NCI-H345 (cell line): Measurements from ENCODE around the gene ASIC3.

Experiments
- DNase-seq: peaks from one replicate; lab custom pipeline; 2025; lab: John Stamatoyannopoulos, UW

The ASIC3 gene

DNA sequence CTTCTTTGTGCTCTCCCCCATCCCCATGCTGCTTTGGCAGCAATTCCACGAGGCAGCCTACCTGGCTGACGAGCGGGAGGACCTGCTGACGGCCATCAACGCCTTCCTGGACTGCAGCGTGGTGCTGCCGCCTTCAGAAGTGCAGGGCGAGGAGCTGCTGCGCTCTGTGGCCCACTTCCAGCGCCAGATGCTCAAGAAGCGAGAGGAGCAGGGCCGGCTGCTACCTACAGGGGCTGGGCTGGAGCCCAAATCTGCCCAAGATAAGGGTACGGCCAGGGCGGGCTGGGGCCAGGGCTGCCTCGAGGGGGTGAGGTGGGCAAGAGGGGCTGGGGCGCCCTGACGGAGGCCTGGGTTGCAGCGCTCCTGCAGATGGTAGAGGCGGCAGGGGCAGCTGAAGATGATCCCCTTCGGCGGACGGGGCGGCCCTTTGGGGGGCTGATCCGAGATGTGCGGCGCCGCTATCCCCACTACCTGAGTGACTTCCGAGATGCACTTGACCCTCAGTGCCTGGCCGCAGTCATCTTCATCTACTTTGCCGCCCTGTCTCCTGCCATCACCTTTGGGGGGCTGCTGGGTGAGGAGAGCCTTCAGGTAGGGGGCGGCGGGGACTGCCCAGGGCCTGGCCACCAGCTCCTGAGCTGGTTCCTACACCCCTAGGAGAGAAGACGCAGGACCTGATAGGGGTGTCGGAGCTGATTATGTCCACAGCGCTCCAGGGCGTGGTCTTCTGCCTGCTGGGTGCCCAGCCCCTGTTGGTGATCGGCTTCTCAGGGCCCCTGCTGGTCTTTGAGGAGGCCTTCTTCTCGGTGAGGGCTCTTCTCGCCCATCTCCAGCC is 22.9 kb downstream of the ASIC3 start:
- no peak for DNase-seq

DNA sequence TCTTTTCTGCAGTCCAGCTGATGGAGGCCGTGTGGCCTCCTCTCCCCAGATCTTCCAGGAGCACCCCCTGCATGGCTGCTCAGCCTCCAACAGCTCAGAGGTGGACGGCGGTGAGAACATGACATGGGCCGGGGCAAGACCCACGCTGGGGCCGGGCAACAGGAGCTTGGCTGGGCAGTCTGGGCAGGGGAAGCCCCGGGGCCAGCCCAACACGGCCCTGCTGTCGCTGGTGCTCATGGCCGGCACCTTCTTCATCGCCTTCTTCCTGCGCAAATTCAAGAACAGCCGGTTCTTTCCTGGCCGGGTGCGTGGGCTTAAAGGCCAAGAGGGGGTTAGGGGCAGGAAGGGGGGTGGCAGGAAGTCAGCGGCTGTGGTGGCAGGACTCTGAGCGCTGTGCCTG is 25.7 kb downstream of the ASIC3 start:
- no peak for DNase-seq

DNA sequence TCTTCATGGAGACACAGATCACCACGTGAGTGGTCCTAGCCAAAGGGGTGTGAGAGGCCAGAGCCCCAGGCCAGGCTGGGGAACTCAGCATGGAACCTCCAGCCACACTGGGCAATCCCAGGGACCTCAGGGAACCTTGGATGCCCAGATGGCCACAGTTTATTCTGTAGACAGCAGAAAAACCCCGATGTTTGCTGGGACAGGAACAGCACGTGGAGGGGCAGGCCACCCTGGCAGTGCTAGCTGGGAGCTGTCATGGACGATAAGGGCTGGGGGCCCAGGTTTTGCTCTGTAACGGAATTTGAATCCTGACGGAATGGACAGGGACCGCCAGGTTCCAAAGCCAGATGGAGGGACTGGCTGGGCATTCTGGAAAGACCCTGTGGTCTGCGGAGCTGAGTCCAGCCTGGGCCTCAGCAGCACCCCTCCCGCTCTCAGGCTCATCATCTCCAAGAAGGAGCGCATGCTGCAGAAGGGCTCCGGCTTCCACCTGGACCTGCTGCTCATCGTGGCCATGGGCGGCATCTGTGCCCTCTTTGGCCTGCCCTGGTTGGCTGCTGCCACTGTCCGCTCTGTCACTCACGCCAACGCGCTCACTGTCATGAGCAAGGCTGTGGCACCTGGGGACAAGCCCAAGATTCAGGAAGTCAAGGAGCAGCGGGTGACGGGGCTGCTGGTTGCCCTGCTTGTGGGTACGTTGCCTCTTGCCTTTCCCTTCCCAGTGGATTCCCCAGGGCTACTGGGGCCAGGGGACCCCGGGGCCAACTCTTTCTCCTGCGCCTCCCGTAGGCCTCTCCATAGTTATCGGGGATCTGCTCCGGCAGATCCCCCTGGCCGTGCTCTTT is 26.7 kb downstream of the ASIC3 start:
- DNase-seq: no peak

DNA sequence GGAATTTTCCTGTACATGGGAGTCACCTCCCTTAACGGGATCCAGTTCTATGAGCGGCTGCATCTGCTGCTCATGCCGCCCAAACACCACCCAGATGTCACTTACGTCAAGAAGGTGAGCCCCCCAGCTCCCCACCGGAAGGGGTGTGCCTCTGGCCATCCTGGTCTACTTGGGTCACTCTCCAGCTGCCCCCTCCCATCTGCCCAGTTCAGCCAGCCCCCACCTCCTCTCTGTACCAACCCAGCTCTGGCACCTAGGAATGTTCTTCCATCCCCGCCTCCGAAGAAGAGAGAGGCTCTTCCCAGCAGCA is 27.3 kb downstream of the ASIC3 start:
- no peak for DNase-seq

DNA sequence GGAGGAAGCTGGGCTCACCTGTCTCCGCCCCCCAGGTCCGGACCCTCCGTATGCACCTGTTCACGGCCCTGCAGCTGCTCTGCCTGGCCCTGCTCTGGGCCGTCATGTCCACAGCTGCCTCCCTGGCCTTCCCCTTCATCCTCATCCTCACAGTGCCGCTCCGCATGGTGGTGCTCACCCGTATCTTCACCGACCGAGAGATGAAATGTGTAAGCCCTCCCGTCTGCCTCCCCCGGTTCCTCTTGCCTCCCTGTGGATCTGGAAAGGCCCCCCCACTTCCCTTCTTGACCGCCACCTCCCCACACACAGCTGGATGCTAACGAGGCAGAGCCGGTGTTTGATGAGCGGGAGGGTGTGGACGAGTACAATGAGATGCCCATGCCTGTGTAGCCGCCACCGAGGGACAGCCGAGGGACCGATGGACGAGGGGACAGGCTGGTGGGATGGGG is 27.7 kb downstream of the ASIC3 start:
- DNase-seq: no peak

DNA sequence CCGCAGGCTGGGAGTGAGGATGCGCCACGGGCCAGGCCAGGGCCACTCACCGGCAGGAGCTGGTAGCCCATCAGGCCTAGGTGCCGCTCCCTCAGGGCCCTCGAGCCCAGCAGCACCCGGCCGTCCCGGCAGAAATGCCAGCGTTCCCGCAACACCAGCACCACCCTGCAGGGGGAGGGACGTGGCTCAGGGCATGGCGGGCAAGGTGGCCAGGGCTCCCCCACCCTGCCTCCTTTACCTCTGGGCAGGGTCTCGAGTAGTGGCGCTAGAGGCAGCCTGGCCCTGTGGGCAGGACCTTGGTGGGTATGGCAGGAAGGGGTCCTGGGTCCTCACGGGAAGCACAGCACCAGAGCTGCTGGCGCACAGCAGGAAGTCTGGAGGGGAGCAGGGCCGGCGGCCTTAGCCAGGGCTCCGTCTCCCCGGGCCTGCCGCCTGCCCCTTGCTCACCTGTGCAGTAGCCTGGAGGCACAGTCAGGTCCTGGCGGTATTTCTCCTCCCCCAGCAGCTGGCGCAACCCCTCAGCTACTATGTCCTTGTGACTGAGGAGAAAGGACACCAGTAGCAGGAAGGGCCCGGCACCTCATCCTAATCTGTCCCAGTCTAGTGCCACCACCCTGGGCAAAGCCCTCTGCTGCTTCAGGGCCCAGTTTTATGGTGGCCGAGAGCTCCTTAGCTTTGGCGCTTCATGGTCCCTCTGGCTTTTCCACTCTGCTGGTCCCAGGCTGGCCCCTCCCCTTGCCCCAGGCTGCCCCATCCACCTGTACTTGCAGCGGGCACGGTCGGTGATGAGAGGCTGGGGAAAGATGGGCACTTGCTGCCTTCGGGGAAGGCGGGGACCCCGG is 28.8 kb downstream of the ASIC3 start:
- no peak for DNase-seq

DNA sequence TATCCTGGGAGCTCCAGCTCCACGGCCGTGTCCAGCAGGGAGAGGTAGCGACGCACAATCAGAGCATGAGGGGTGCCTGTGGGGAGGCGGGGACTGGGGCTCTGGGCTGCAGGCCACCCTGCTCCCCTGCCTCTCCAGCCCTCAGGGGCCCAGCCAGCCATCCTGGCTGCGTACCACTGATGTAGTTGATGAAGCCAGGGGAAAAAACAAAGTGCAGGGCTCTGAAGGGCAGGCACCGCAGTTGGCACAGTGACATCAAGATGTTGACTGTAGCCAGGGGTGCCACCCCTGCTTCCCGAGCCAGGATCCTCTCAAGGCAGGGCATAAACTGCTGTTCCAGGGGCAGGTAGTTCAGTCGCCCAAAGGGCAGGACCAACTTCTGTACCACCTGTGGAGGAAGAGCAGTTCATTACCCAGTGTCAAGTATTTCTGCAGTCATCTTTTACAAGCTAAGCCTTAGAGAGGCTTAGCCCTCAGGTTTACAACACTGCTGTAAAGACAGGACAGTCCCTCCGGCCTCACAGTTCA is 29.4 kb downstream of the ASIC3 start:
- no peak for DNase-seq

DNA sequence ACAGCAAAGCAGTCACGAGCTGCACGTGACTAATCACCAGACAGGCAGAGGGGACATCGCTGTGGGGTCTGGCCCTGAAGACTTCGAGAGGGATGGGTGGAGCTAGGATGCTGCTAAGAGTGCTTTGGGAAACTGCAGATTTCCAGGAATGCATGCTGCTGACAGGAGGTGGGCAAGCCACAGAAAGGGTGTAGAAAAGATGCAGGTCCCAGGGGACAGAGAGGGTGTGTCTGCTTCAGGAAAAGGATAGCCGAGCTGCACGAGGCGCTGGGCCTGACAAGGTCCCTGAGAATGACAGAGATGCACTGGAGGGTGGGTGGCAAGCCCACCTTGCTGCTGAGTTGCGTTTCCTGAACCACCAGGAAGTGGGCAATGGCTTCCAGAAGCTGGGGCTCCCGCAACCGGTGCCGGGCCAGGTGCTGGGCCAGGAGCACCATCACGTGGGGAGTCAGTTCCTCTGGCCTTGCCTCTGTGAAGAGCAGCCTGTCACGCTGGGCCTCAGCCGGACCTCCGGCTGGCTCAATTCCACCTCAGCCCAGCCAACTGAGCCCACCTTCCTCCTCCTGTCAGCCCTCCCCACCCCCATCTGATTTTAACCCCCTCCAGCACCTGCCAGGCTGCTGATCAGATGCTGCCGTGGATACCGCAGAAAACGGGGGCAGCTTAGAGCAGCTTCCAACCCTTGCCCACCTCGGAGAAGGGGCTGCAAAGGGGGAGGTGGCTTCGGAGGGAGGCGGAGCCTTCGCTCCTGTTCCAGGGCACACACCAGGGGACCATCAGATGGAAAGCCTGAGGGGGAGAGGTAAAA is 30.1 kb downstream of the ASIC3 start:
- DNase-seq: no peak

DNA sequence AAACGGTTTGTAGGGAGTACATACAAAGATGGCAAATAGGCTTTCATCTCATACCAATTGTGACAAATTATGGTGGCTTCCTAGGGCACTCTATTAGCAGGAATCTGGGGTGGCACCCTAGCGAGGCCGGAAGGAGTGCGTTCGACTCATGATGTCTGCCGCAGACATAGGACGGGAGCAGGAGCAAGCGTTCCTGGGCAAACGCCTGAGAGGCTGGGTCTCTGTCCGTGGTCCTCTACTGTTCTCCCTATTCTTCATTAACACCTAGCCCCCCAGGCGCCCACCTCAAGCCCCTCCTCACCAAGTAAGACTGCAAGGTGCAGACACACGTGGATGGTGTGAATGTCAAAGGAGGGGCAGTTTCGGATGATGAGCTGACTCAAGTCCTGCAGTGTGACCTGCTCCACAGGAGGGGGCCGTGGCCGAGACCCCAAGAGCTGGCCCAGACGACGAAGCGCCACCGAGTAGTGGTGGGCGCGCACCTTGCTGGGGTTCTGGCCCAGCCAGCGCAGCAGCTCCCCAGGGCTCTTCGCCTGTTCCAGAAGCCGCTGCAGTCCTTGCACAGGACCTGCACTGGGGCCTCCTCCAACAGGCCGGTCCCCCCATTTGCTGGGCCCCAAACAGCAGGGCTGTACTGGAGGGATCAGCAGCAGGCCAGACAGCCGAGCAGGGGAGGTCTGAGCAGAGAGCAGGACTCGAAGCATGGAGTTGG is 31.0 kb downstream of the ASIC3 start:
- no peak for DNase-seq

DNA sequence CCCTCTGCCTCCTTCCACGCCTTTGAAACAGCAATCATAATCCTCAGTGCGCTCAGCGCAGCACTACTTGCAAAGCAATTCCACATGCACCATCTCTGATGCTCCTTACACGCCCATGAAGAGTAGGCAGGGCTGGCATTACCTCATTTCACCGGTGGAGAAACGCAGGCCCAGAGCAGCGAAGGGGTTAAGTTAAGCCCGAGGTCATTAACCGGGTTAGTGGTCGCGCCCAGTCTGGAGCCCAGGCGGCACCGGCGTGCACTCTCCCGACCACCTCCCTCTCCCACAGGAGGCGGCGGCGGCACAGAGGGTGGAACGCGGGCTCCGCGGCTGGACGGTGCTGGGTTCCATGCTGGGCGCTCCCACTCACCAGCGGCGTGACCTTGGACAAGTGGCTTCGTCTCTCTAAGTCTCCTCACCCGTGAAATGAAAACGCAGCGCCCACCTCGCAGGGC is 31.8 kb downstream of the ASIC3 start:
- no peak for DNase-seq

DNA sequence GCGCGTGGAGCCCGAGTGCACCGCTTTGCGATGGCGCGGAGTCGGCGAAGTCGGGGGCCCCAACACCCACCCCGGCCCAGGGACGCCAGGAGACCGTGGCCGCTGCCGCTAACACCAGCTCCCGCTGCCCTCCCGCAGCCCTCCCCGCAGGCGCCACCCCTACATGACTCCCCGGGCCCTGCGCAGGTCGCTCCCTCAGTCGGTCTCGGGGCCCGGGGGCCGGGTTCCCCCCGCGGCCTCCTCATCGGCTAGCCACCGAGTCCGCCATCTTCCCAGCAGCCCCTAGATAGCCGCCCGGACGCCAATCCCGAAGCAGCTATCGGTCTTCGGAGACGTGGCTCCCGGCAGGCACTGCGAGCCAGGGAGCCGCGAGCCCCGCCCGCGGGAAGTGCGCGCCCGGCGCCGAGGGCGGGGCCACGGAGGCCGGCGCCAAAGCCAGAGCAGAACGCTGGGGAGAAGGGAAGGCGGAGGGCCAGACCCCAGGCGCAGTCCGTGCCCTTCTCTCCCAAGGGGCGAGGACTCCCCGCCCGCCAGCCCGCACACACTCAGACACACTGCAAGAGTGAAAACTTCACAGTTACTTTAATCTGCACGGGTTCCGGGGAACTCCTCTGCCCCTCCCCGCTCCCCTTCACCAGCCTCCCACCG is 32.3 kb downstream of the ASIC3 start, which contains the start of gene FASTK:
FASTK (minus strand) TSS at position 288 of the 648 bp plus-strand sequence; CDS start at position 245, 43 bp downstream.
- peak; percentile 93 for DNase-seq

DNA sequence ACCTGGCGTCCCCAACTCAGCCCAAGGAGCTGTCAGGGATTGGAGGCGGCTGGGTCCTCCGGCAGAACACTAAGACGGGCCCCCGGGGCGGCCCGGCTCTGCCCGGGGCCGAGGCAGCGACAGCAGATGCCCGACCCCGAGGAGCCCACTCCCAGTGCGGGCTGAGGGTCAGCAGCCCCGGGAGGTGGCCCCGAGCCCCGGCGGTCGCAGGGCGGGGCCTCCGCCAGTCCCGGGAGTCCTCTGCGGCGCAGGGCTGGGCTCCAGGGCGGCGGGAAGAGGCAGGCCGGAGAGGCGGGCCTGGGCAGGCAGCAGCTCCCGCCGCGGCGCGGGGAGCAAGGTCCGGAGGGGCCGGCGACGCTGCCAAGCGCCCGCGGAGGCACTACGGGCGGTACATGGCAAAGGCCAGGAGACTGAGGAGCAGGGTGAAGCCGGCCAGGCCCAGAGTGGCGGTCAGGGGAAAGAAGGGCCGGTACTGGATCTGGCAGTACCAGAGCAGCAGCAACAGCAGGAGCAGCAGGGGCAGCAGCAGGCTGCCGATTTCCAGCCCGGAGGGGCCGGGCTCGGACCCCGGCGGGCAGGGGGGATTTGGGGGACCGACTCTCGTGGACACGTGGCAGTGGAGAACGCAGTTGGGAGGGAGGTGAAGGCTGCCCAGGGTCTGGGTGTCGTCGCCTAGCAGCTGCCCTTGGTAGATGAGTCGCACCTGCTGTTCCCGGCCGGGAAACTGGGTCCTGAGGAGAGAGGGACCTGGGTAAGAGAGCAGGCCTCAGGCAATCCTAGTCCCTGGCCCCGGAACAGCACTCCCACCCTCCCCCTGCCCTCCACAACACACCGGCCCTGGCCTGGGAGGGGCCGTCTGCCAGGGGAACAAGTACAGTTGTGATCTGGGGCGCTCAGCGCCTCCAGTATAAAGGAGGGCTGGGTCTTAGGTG is 33.1 kb downstream of the ASIC3 start:
- DNase-seq: no peak

DNA sequence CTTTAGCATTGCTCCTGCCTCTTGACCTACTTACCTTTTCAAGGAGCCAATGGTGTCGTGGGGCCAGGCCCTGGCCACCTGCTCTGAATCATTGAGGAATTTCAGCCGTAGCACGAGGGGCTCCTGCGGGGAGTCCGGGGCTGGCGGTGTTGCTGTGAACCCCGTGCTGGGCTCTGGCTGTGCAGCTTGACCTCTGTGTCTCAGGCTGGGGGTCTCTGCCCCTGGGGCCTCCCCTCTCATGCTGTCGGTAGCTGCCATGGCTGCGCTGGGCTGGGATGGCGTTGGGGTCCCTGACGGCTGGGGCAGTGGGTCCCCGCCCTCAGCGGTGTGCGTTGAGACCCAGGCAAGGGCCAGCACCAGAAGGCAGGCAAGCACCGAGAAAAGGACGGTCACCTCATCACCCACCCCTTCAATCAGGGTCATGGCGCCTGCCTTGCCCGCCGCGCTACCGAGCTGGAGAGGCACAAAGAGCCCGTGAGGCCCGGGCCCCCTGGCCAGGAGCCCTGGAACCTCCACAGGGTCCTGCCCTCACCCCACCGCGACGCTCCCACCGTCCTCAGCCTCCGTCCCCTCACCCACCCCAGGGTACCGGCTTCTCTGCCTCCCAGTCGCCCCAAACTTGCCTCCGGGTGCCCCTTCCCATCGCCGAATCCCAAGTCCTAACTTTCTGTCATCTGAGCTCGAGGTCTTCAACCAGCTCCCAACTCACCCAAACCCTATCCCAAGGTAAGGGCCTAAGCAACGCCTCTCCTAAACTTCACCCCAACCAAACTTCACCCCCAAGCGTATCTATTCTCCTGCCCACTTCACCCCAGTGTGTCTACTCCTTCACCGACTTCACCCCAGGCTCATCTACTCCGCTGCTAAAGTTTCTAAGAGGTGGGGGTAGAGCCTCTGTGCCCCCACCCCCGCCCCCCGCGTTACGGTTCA is 34.1 kb downstream of the ASIC3 start:
- DNase-seq: no peak

DNA sequence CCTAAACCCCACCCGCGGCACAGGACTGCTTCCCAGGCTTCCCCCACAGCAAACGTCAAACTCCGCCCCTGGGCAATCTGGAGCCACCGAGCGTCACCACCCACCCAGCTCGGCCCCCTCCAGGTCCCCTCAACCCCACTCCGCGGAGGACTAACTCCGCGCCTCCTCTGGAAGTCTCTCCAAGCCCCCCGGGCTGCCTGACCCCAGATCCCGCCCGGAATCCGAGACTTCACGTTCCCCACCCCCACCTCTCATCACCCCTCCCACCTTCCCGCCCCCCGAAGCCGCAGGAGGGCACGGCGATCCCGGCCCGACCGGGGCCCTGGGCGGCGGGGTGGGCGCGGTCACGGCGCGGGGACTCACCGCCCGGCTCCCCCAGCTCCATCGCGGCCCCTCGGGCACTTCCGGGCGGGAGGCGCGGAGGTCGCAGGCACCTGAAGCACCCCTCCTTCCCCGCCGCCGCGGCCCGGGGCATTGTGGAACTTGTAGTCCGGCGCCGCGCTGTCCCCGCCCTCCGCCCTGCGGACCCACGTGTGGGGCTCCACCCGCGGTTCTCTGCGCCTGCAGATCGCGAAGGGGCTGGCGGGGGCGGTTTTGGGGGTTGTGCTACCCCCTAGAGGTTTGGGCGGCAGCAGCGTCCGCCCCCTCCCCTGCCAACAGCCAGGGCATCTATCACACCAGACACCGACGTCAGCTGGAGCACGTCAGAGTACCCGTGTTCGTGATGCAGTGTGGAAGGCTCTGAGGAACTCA is 34.9 kb downstream of the ASIC3 start, which contains the start of gene TMUB1:
TMUB1 (minus strand) TSS at position 423 of the 753 bp plus-strand sequence. CDS start 930 bp downstream, outside the sequence.
- peak; percentile 77 for DNase-seq

DNA sequence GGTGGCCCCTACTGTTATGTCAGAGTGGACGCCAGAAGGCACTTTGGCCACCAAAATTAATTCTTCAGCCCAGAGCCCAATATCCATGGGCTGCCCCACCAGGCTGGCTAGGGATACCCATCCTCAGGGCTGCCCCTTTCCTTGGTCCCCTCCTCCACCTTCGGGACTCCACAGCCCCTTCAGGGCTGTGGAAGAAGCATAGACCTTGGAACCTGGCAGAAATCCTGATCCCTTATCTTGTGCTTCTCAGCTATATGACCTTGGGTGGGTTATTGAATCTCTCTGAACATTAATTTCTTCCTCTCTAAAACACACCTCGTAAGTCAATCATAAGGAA is 35.5 kb downstream of the ASIC3 start:
- DNase-seq: no peak

DNA sequence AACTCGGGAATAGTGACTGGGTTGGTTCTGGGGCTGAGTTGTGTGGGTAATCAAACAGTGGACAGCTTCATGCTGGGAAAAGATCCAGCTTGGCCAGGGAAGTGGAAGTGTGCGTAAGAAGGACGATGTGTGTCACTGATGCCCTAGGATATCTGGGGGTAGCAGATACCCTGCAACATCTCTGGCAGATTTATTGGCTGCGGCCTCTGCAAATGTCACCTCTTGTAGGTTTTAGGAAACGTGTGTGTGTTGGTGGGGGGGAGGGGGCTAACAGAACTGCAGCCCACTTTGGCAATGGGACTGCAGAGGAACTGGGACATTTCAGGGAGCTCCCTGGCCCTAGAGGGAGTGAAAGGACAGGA is 37.0 kb downstream of the ASIC3 start:
- DNase-seq: no peak
